GM21423 (cell line): ENCODE measurements around the gene MZF1.
"Not testable (repeated sequence)": the region's sequence is repeated elsewhere in the genome, so short reads cannot be mapped to it uniquely, and the experiment has no call there.

ENCODE experiments used
- ATAC-seq: cut with Tn5 transposase; IDR thresholded peaks from one replicate; pipeline ENCODE4 v1.9.1; 2021; ENCODE audit warnings: mild to moderate bottlenecking, moderate library complexity; ENCODE audit not compliant: unreplicated experiment

MZF1 gene

DNA sequence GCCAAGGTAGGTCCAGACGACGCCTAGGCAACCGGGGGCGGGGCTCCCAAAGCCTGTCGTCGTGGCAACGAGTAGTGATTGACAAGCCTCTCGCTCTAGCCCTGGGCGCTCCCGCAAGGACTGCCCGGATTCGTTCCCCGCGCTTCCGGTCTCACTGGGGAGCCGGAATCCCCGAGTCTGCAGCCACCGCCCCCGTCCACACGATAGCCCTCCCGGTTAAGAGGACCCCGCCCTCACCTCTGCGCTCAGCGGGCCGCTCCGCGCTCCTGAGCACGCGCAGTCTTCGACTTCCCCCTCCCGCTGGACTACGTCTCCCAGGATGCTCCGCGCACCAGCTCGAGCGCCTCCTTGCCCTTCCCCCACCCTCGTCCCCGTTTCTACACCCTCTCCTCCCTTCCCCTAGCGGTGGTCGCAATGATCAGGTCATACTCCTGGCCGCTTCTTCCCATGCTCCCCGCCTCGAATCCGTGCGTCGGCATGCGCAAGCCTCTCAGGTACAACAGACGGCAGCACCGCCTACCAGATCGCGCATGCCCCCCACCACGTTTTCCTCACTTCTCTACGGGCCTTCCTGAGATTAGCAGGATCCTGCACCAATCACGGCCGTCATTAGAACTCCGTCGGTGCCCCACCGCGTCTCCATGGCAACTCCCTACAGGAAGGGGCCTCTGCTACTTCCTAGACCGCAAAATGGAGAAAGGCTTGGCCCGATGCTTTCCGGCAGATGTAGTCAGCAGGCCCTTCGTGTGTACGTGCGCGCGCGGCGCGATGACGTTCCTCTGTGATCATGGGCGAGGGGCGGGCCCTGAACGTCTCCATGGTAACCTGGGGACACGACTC is at the start of gene MZF1:
Gene MZF1 (minus strand): TSS at position 518 of the 840 bp plus-strand sequence. CDS start 1,946 bp downstream, outside the sequence.
- peak; percentile 57 for ATAC-seq

DNA sequence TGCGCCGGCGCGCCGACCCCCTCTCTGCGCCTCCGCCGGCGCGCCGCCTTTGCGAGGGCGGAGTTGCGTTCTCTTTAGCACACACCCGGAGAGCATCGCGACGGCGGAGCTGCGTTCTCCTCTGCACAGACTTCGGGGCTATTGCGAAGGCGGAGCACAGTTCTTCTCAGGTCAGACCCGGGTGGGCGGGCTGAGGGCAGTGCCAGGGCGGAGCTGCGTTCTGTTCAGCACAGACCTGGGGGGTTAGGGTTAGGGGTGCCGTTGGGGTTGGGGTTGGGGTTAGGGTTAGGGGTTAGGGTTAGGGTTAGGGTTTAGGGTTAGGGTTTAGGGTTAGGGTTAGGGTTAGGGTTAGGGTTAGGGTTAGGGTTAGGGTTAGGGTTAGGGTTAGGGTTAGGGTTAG is 34.1 kb upstream of the MZF1 start:
- not testable (repeated sequence) for ATAC-seq

DNA sequence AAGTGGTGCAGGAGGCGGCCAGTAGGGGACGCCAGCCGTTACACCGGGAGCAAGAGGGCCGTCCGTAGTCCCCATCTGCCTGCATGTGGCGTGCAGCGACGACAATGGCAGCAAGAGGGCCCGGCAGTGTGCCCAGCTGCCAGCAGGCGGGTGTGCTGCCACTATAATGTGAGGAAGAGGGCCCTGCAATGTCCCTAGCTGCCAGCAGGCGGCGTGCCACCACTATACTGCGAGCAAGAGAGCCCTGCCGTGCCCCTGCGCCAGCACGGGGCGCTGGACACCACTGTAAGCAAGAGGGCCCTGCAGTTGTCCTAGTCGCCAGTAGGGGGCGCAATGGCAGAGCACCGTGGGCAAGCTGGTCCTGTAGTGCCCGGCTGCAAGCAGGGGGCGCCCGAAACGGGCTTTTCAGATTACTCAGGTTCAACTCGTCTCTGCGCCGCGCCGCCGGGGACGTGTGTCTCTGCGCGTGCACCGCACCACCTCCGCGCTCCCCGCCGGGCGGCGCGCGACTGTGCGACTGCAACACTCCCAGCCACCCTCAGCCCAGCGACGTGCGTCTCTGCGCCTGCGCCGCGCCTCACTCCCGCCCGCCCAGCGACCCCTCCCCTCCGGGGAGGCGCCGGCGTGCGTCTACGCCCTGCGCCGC is 33.2 kb upstream of the MZF1 start:
- ATAC-seq = not testable (repeated sequence)

- no peak for ATAC-seq
Measured at GRCh38 chr19:58586133-58586765, 13.1 kb upstream of the MZF1 start.

- ATAC-seq = no peak
Measured at GRCh38 chr19:58585442-58586132, 12.5 kb upstream of the MZF1 start.

- no peak for ATAC-seq
Measured at GRCh38 chr19:58584498-58585441, 11.6 kb upstream of the MZF1 start.

- ATAC-seq = no peak
Measured at GRCh38 chr19:58582985-58583384, 9.8 kb upstream of the MZF1 start.

DNA sequence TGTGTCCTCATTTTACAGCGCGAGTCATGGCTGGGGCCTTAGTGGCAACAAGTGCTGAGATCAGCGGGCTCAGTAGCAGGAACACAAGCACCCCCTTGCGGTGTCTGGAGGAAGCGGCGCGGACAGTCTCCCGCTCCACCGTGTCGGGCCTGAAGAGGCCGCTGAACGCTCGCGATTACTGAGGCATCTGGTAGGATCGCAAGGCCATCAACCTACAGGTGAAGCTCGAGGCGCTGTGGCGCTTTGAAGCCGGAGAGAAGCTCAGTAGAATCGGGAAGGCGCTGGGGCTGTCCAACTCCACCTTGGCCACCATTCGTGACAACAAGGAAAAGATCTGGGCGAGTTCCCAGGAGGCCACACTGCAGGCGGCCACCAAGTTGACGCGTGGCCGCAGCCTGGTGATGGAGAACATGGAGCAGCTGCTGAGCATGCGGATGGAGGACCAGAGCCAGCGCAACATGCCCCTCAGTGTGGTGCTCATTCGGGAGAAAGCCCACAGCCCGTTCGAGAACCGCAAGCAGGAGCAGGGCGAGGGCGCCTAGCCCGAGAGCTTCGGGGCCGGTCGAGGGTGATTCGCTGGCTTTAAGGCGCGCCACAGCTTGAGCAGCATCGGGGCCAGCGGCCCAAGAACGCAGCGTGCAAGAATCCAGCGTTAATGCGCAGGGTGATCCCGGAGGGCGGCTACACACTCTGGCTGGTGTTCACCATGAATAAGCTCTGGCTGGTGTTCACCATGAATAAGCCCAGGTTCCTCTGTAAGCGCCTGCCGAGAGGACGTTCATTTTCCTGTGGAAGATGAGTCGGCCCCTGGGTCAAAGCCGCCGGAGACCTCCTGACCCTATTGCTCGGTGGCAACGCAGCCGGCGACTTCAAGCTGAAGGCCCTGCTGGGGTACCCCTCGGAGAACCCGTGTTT is 8.3 kb upstream of the MZF1 start:
- peak; percentile 65 for ATAC-seq

- ATAC-seq = no peak
Measured at GRCh38 chr19:58579473-58580142, 6.5 kb upstream of the MZF1 start.

GRCh38 chr19:58578012-58578925 is 5.1 kb upstream of the MZF1 start:
- ATAC-seq = no peak

- ATAC-seq = not testable (repeated sequence)
Measured at GRCh38 chr19:58577581-58577980, 4.4 kb upstream of the MZF1 start.

- peak; percentile 38 for ATAC-seq
Measured at GRCh38 chr19:58575183-58576041, 2.3 kb upstream of the MZF1 start.

GRCh38 chr19:58573658-58574164 is 576 bp upstream of the MZF1 start:
- ATAC-seq = no peak

- no peak for ATAC-seq
Measured at GRCh38 chr19:58572026-58572817, 913 bp downstream of the MZF1 start.

DNA sequence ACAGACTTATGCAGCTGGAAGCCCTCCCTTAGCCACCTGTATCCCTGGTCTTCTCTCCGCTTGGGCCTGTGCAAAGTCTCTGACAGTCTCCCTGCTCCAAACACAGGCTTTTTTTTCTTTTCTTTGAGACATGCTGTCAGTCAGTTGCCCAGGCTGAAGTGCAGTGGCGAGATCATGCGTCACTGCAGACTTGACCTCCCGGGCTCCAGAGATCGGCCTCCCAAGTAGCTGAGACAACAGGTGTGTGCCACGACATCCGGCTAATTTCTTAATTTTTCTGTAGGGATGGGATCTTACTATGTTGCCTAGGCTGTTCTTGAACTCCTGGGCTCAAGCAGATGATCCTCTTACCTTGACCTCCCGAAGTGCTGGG is 1.6 kb downstream of the MZF1 start:
- ATAC-seq = no peak
